ENCODE results near the gene SETD5.
A peak's percentile ranks its signal among the peaks of the same experiment; 100 is the strongest.

Gene SETD5

GRCh38 chr3:9397332-9397905, at the start of gene SETD5:
Gene SETD5 (plus strand): TSS chr3:9397615. CDS start chr3:9428939, 31,324 bp downstream.
- Histone ChIP-seq H3K4me3 (ENCODE audit: low read length) (peak within 1 kb of the TSS; percentile 92), H4K20me1 (ENCODE audit: control insufficient read depth, insufficient read depth, low read depth, low read length) (peaks cover 56% of the 10 kb centered on the region), H3K27me3 (ENCODE audit: control insufficient read depth, low read length) (no peaks in the 10 kb centered on the region), H3K4me2 (ENCODE audit: low read length) (peak within 1 kb of the TSS; percentile 87), H3K36me3 (ENCODE audit: control insufficient read depth, low read length) (peaks cover 70% of the 10 kb centered on the region), H3K27ac (ENCODE audit: low read depth, low read length) (peak within 1 kb of the TSS; percentile 85), H3F3A (ENCODE audit: control insufficient read depth, insufficient read depth) (peaks cover 7% of the 10 kb centered on the region; the same call in 1 of the 2 replicates), H3K79me2 (ENCODE audit: control insufficient read depth, low read length) (peaks cover 89% of the 10 kb centered on the region), H3K4me1 (ENCODE audit: control insufficient read depth, low read length) (peaks cover 60% of the 10 kb centered on the region), H3K9me3 (ENCODE audit: control insufficient read depth, insufficient read depth, low read length) (no peaks in the 10 kb centered on the region), H3K9me2 (replicated peaks; ENCODE audit: control insufficient read depth, low read length) (no peaks in the 10 kb centered on the region)
- no peak for TF ChIP-seq EZH2phosphoT487 (IDR thresholded peaks at IDR 0.05; ENCODE audit: borderline replicate concordance, low read length)

- Histone ChIP-seq H3K27ac (ENCODE audit: low read depth, low read length) (no peak overlapping the region), H3K9me3 (ENCODE audit: control insufficient read depth, insufficient read depth, low read length) (no peaks in the 10 kb centered on the region), H4K20me1 (ENCODE audit: control insufficient read depth, insufficient read depth, low read depth, low read length) (no peaks in the 10 kb centered on the region), H3K9me2 (replicated peaks; ENCODE audit: control insufficient read depth, low read length) (no peaks in the 10 kb centered on the region), H3K4me1 (ENCODE audit: control insufficient read depth, low read length) (0 out of 2 replicates have a peak, but pooled peaks cover 2% of the 10 kb centered on the region), H3K36me3 (ENCODE audit: control insufficient read depth, low read length) (no peaks in the 10 kb centered on the region), H3F3A (ENCODE audit: control insufficient read depth, insufficient read depth) (no peaks in the 10 kb centered on the region), H3K79me2 (ENCODE audit: control insufficient read depth, low read length) (no peaks in the 10 kb centered on the region), H3K4me2 (ENCODE audit: low read length) (no peak overlapping the region), H3K27me3 (ENCODE audit: control insufficient read depth, low read length) (peaks cover 4% of the 10 kb centered on the region; the same call in 1 of the 2 replicates), H3K4me3 (ENCODE audit: low read length) (no peak overlapping the region)
- TF ChIP-seq, protein P1, sequence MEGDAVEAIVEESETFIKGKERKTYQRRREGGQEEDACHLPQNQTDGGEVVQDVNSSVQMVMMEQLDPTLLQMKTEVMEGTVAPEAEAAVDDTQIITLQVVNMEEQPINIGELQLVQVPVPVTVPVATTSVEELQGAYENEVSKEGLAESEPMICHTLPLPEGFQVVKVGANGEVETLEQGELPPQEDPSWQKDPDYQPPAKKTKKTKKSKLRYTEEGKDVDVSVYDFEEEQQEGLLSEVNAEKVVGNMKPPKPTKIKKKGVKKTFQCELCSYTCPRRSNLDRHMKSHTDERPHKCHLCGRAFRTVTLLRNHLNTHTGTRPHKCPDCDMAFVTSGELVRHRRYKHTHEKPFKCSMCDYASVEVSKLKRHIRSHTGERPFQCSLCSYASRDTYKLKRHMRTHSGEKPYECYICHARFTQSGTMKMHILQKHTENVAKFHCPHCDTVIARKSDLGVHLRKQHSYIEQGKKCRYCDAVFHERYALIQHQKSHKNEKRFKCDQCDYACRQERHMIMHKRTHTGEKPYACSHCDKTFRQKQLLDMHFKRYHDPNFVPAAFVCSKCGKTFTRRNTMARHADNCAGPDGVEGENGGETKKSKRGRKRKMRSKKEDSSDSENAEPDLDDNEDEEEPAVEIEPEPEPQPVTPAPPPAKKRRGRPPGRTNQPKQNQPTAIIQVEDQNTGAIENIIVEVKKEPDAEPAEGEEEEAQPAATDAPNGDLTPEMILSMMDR (IDR thresholded peaks at IDR 0.05; ENCODE audit: low read depth, low read length, poor library complexity, severe bottlenecking) = no peak
Measured at GRCh38 chr3:9347887-9348286, 49.5 kb upstream of the SETD5 start.

DNA sequence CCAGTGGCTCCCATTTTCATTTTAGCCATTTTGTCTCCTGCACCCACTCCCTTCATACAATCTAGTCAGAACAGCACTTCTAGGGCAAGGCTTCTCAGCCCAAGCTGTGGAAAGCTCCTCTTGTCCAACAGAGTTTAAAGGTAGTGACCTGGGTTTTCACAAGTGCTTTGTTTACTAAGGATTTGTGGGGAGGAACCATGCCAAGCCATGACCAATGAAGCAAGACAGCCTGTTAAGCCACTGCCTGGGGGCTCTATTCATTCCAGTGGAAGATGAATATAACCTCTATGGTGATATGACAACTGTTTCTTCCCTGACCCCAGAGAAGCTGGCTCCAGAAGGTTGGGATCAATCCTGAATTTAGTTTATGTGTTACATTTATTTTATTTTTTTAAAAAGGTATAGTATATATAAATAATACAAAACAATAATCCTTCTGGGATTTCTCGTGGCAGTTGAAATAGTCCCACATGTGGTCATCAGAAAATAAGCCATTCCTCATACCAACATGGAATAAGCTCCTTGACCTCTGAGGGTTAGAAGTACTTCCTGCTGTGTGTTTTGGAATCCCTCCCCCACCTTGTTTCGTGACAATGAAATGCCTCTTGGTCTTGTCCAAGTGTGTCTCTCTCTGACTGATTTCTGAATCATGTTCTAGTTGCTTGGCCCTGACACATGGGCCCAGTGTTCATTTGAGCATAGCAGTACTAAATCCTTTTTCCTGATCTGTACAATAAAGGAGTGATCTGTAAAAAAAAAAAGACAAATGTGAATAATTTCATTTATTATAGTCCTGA, 47.9 kb upstream of the SETD5 start:
- Histone ChIP-seq H3K4me1 (ENCODE audit: control insufficient read depth, low read length) (peaks cover 12% of the 10 kb centered on the region), H3K79me2 (ENCODE audit: control insufficient read depth, low read length) (no peaks in the 10 kb centered on the region), H3K27ac (ENCODE audit: low read depth, low read length) (no peak overlapping the region)

More for the DNA sequence above, 47.9 kb upstream of the SETD5 start:
- H3K4me2 ChIP-seq (ENCODE audit: low read length) = no peak overlapping the region
- peaks cover 4% of the 10 kb centered on the region; the same call in 1 of the 2 replicates for H3K27me3 ChIP-seq (ENCODE audit: control insufficient read depth, low read length)
- no peaks in the 10 kb centered on the region for H4K20me1 ChIP-seq (ENCODE audit: control insufficient read depth, insufficient read depth, low read depth, low read length)
- peaks cover 2% of the 10 kb centered on the region; the same call in 1 of the 2 replicates for H3F3A ChIP-seq (ENCODE audit: control insufficient read depth, insufficient read depth)
- H3K9me2 ChIP-seq (replicated peaks; ENCODE audit: control insufficient read depth, low read length) = no peaks in the 10 kb centered on the region
- H3K4me3 ChIP-seq (ENCODE audit: low read length) = no peak overlapping the region
- no peaks in the 10 kb centered on the region for H3K9me3 ChIP-seq (ENCODE audit: control insufficient read depth, insufficient read depth, low read length)
- H3K36me3 ChIP-seq (ENCODE audit: control insufficient read depth, low read length) = no peaks in the 10 kb centered on the region
- TF ChIP-seq, protein P1 (IDR thresholded peaks at IDR 0.05; ENCODE audit: low read depth, low read length, poor library complexity, severe bottlenecking) = no peak
- TF ChIP-seq EZH2phosphoT487 (IDR thresholded peaks at IDR 0.05; ENCODE audit: borderline replicate concordance, low read length) = no peak

Data from DOHH2 (cell line).